Endodermal cell (in vitro differentiated cells): ENCODE results near the gene SH3BP5L. TPM values are rescaled to one million over a fixed set of nuclear protein-coding genes. Genes with fewer than 3 reads are reported as not detected.
A peak's percentile ranks its signal among the peaks of the same experiment; 100 is the strongest.

Source experiments
- DNase-seq: peaks from one replicate; pipeline ENCODE4 v3.0.0-alpha.2; 2017
- H3K27ac ChIP-seq: 2 replicates; pipeline ENCODE4 v1.5.1; 2013; ENCODE audit warnings: mild to moderate bottlenecking, low read depth, low read length, moderate library complexity
- H3K27me3 ChIP-seq: 2 replicates; pipeline ENCODE4 v1.6.1; 2013; ENCODE audit warnings: mild to moderate bottlenecking, low read length, moderate library complexity; ENCODE audit not compliant: insufficient read depth, control insufficient read depth, poor library complexity, severe bottlenecking
- H3K36me3 ChIP-seq: 2 replicates; pipeline ENCODE4 v1.7.0; 2013; ENCODE audit warnings: mild to moderate bottlenecking, low read length, moderate library complexity; ENCODE audit not compliant: control insufficient read depth, insufficient read depth
- H3K4me1 ChIP-seq: one replicate; pipeline ENCODE4 v1.7.0; 2013; ENCODE audit warnings: low read length; ENCODE audit not compliant: control insufficient read depth, insufficient read depth
- H3K4me3 ChIP-seq: 2 replicates; pipeline ENCODE4 v1.5.1; 2013; ENCODE audit warnings: mild to moderate bottlenecking, low read length, moderate library complexity
- H3K9ac ChIP-seq: 2 replicates; pipeline ENCODE4 v1.6.1; 2013; ENCODE audit warnings: mild to moderate bottlenecking, low read length, moderate library complexity; ENCODE audit not compliant: poor library complexity, severe bottlenecking; ENCODE audit errors: extremely low read depth
- H3K9me3 ChIP-seq: 2 replicates; pipeline ENCODE4 v1.6.1; 2013; ENCODE audit warnings: mild to moderate bottlenecking, low read length, moderate library complexity; ENCODE audit not compliant: control insufficient read depth
- H3K27ac Mint-ChIP-seq: 2 replicates; pipeline ENCODE4 v1.8.0; 2020; ENCODE audit warnings: mixed read lengths
- H3K27me3 Mint-ChIP-seq: 2 replicates; pipeline ENCODE4 v1.8.0; 2021; ENCODE audit warnings: mild to moderate bottlenecking, mixed read lengths; ENCODE audit not compliant: insufficient read depth
- H3K36me3 Mint-ChIP-seq: 2 replicates; pipeline ENCODE4 v1.8.0; 2020; ENCODE audit warnings: low read depth, mixed read lengths
- H3K4me1 Mint-ChIP-seq: 2 replicates; pipeline ENCODE4 v1.8.0; 2020; ENCODE audit warnings: mixed read lengths
- H3K4me3 Mint-ChIP-seq: 2 replicates; pipeline ENCODE4 v1.8.0; 2020; ENCODE audit warnings: mild to moderate bottlenecking, moderate library complexity, mixed read lengths
- H3K9me3 Mint-ChIP-seq: 2 replicates; pipeline ENCODE4 v1.8.0; 2020; ENCODE audit warnings: mild to moderate bottlenecking, mixed read lengths
- CTCF ChIP-seq: fragments of 200-600 bp; sonication (generic); conservative IDR thresholded peaks from 2 replicates; pipeline ENCODE4 v1.5.0; 2021; ENCODE audit warnings: antibody characterized with exemption, mild to moderate bottlenecking
- WGBS, 2 experiments: methylation state at CpG; one replicate each; pipeline versions ENCODE4 v1.1.5 to v1.1.7; 2013; ENCODE audit warnings: missing lambda C conversion rate in 2 of 2, mixed read lengths in 1 of 2; ENCODE audit not compliant: insufficient coverage in 1 of 2, insufficient read length in 1 of 2; 5-methylcytosine and 5-hydroxymethylcytosine counted together
- total RNA-seq, 2 donors: library from RNA; stranded (reverse); fragmentation: NEBNext Ultra II Directional in 1 of 2; extraction: Animal tissue kit (Norgen Biotek cat#: 25700) in 1 of 2; gene quantifications; 2 replicates in 1 of 2; 3 replicates in 1 of 2; pipeline ENCODE4 v1.2.1, GENCODE V29; 2021

Gene SH3BP5L
- total RNA-seq, 2 donors from 2014 or later = 27.2 to 30.2 TPM

GRCh38 chr1:248847181-248847955 is 21.7 kb upstream of the SH3BP5L start:
- Histone ChIP-seq H3K9ac (no peak overlapping the region), H3K27me3 (no peaks in the 10 kb centered on the region), H3K9me3 (no peaks in the 10 kb centered on the region), H3K36me3 (peaks cover 46% of the 10 kb centered on the region), H3K4me1 (no peaks in the 10 kb centered on the region), H3K4me3 (no peak overlapping the region), H3K27ac (no peak overlapping the region)
- no peak overlapping the region for H3K27ac Mint-ChIP-seq
- TF ChIP-seq CTCF = no peak
- peaks cover 32% of the 10 kb centered on the region for H3K36me3 Mint-ChIP-seq
- H3K4me3 Mint-ChIP-seq = no peak overlapping the region
- no peaks in the 10 kb centered on the region for H3K27me3 Mint-ChIP-seq
- DNase-seq = peak; percentile 36
- H3K4me1 Mint-ChIP-seq = no peaks in the 10 kb centered on the region
- no peaks in the 10 kb centered on the region for H3K9me3 Mint-ChIP-seq
- 96 to 97% methylated on average over 69 to 76 of the region's 76 CpGs for WGBS, 2 experiments

- no peaks in the 10 kb centered on the region for H3K9me3 Mint-ChIP-seq
- H3K4me3 ChIP-seq = no peak overlapping the region
- no peaks in the 10 kb centered on the region for H3K4me1 Mint-ChIP-seq
- H3K36me3 ChIP-seq = peaks cover 40% of the 10 kb centered on the region
- 94 to 96% methylated on average over 6 to 8 of the region's 8 CpGs for WGBS, 2 experiments
- no peak overlapping the region for H3K27ac ChIP-seq
- no peak overlapping the region for H3K4me3 Mint-ChIP-seq
- peak; percentile 22 for DNase-seq
- no peak for TF ChIP-seq CTCF
- no peaks in the 10 kb centered on the region for H3K9me3 ChIP-seq
- no peaks in the 10 kb centered on the region for H3K4me1 ChIP-seq
- no peak overlapping the region for H3K9ac ChIP-seq
- H3K36me3 Mint-ChIP-seq = peaks cover 32% of the 10 kb centered on the region
- H3K27me3 ChIP-seq = no peaks in the 10 kb centered on the region
- H3K27me3 Mint-ChIP-seq = no peaks in the 10 kb centered on the region
- H3K27ac Mint-ChIP-seq = no peak overlapping the region
Observed at GRCh38 chr1:248844526-248844925, 18.8 kb upstream of the SH3BP5L start.

DNA sequence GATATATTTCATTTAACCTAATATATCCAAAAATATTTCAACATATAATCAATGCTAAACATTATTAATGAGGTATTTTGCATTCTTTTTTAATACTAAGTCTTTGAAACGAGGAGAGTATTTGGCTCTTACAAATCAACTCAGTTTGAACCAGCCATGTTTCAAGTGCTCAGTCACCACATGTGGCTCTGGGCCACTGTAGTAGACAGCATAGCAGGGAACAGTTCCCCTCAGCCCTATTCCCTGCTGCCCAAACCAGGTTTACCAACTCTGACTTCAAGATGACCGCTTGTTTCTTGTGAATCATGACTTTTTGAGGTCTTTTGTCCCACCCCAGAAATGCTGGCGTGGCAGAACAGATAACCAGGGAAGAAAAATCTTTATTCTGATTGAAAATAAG is 18.0 kb upstream of the SH3BP5L start:
- Histone ChIP-seq H3K9me3 (no peaks in the 10 kb centered on the region), H3K27me3 (no peaks in the 10 kb centered on the region), H3K4me3 (no peak overlapping the region), H3K9ac (no peak overlapping the region), H3K27ac (no peak overlapping the region), H3K4me1 (no peaks in the 10 kb centered on the region), H3K36me3 (peaks cover 32% of the 10 kb centered on the region)
- no peaks in the 10 kb centered on the region for H3K9me3 Mint-ChIP-seq
- 92 to 94% methylated on average over 2 to 3 of the region's 3 CpGs for whole genome bisulfite sequencing, 2 experiments
- H3K36me3 Mint-ChIP-seq = peaks cover 28% of the 10 kb centered on the region
- peaks cover 2% of the 10 kb centered on the region for H3K4me1 Mint-ChIP-seq
- no peak for TF ChIP-seq CTCF
- no peak for DNase-seq
- H3K27me3 Mint-ChIP-seq = no peaks in the 10 kb centered on the region
- no peak overlapping the region for H3K4me3 Mint-ChIP-seq
- H3K27ac Mint-ChIP-seq = no peak overlapping the region
